ENCODE measurements around the gene IL1A.

DNA sequence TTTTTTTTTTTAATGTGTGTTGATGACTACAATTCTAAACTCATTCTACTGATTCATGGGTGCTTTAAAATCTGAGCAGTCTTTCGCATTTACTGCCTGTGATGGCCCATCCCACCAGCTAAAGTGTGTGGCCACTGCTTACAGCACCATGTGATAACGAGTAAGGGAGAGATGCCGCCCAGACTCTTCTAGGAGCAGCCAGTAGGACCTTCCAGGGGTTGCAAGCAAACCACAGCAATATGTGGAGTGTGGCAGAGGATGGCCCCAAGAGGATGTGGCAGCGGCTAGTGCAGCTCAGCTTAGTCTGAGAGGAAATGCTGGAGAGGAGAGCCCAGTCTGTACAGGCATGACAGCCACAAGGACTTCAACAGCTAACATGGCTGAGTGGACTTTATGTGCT, 37.4 kb upstream of the IL1A start:
- TF ChIP-seq, protein P1, sequence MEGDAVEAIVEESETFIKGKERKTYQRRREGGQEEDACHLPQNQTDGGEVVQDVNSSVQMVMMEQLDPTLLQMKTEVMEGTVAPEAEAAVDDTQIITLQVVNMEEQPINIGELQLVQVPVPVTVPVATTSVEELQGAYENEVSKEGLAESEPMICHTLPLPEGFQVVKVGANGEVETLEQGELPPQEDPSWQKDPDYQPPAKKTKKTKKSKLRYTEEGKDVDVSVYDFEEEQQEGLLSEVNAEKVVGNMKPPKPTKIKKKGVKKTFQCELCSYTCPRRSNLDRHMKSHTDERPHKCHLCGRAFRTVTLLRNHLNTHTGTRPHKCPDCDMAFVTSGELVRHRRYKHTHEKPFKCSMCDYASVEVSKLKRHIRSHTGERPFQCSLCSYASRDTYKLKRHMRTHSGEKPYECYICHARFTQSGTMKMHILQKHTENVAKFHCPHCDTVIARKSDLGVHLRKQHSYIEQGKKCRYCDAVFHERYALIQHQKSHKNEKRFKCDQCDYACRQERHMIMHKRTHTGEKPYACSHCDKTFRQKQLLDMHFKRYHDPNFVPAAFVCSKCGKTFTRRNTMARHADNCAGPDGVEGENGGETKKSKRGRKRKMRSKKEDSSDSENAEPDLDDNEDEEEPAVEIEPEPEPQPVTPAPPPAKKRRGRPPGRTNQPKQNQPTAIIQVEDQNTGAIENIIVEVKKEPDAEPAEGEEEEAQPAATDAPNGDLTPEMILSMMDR (IDR thresholded peaks at IDR 0.05 in 8 of 11, conservative IDR thresholded peaks at IDR 0.05 in 3 of 11) = no peak
- no peak for TF ChIP-seq POLR2A (IDR thresholded peaks at IDR 0.05)
